T-helper 9 cell (primary cell): ENCODE results near the gene CHFR.
"Not testable (repeated sequence)": the region's sequence is repeated elsewhere in the genome, so short reads cannot be mapped to it uniquely, and the experiment has no call there.

Experiments used
- DNase-seq: peaks from one replicate; pipeline ENCODE4 v3.0.0-alpha.2; 2020

The CHFR gene

GRCh38 chr12:132874175-132874574 lies 13.2 kb downstream of the CHFR start:
- DNase-seq: no peak

- no peak for DNase-seq
Measured at GRCh38 chr12:132873724-132874123, 13.7 kb downstream of the CHFR start.

DNA sequence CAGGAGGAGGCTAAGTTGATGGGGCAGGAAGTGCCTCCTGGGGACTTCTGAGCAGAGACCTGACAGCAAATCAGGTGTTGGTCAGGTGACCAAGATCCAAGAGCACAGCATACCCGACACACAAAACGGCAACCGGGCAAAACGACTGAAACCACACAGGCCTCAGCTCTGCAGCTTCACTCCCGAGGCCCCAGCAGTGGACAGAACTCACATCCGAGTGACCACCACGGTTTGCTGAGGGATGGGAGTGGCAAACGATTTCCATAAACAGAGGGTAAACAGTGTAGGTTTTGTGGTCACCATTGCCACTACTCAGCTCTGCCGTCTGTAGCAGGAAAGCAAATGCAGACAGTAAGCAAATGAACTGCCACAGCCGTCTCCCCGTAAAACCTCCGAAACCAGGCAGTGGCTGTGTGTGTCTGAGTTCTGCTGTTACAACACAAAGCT lies 14.4 kb downstream of the CHFR start:
- DNase-seq: no peak

DNA sequence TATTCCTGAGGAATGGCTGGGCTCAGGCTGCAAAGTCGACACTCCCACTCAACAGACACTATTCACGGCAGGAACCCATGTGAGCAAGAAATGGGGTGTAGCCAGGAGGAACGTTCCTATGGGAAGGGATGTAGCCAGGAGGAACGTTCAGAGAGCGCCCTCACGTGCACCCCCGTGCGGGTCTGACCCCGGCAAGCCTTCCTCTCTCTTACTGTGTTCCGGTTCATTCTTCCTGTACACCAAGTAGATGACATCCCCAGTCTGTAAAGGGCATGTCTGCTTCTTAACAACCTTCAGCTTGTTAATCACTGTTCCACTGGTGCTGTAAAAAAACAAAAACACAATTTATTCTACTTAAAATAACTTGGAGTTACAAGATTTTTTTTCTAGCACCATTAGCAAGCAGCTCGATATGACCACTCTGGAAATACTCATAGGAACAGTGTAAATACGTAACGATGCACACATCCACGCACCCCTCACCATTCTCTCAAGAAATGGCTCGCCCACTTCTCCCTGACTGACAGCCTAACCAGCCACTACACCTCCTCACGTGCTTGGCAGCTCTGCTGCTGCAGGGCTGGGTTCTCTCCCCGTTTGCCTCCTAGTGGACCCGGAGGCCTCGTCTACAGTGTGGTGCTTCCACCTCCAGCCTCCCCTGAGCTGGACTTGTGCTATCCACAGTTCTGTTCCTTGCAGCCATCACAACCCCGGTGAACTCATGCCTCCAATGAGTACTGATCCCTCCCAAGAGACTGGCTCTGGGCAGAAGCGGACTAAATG lies 15.1 kb downstream of the CHFR start:
- no peak for DNase-seq

DNA sequence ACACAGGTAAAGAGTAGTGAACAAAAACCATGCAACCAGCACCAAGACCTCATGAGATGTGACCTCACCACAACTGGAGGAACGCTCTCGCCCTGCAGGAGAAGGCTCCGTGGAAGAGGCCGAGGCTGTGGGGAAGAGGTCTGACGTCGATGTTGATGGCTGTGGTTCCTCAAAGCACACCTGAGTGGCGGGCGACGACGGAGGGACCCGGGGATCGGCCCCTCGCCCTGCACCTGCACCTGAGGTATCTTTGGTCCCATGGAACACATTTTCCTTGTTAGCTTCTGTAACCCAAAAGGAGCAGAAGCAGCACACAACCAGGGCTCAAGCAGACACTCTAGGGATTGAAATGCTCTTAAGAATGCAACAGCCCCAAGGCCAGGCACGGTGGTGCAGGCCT lies 17.9 kb downstream of the CHFR start:
- DNase-seq: no peak

GRCh38 chr12:132866251-132866828 lies 21.1 kb downstream of the CHFR start:
- no peak for DNase-seq

GRCh38 chr12:132861558-132861957 lies 25.8 kb downstream of the CHFR start:
- no peak for DNase-seq

GRCh38 chr12:132858718-132859266 lies 28.6 kb downstream of the CHFR start:
- no peak for DNase-seq

DNA sequence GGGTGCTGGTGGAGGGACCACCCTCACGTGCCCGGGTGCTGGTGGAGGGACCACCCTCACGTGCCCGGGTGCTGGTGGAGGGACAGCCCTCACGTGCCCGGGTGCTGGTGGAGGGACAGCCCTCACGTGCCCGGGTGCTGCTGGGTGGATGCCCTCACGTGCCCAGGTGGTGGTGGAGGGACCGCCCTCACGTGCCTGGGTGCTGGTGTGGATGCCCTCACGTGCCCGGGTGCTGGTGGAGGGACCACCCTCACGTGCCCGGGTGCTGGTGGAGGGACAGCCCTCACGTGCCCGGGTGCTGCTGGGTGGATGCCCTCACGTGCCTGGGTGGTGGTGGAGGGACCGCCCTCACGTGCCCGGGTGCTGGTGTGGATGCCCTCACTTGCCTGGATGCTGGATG lies 30.4 kb downstream of the CHFR start:
- not testable (repeated sequence) for DNase-seq

DNA sequence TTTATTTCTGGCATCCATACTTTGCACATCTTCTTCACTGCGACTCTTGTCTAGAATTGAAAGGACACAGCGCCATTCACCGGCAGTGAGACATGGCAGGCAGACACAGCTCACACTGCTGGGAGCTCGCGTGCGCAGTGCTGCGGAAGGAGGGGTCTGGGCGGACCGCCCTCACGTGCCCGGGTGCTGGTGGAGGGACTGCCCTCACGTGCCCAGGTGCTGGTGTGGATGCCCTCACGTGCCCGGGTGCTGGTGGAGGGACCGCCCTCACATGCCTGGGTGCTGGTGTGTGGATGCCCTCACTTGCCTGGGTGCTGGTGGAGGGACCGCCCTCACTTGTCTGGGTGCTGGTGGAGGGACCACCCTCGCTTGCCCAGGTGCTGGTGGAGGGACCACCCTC lies 30.8 kb downstream of the CHFR start:
- DNase-seq: no peak

- DNase-seq: not testable (repeated sequence)
Measured at GRCh38 chr12:132855211-132855610, 32.2 kb downstream of the CHFR start.

DNA sequence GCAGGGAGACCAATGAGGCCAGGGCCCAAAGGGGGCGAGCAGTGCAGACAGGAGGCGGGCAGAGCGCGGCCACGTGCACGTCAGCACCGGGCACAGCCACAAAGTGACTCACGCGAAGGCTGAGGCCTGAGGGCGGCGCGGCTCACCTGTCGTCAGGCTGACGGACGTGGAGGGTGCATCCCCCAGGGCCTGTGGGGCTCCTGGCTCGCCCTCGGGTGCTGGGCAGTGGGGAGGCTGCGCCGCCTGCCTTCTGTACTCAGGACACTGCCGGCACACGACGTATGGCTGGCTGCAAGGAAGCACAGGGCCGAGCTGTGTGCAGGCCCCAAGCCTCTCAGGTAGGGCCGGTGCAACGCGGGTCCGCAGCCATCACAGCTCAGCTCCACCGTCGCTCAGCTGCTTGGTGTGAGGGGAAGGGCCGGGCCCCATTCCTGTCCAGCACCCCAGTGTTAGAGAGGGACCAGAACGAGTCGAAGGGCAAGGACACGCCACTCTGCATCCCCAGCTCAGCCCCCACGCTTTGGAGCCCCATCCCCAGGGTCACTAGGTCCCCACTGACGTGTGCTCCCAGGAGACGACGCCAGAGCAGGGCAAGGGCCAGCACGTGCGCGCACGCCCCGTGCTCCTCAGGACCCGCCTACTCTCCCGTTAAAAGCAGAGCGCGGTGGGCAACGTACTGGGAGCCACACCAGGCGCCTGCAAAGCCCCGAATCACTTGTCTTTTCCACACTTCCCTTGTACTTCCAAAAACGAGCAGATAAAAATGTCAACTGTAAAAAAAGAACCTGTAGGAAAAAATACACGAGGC lies 33.9 kb downstream of the CHFR start:
- DNase-seq: no peak

- DNase-seq: no peak
Measured at GRCh38 chr12:132852496-132852895, 34.9 kb downstream of the CHFR start.

- no peak for DNase-seq
Measured at GRCh38 chr12:132851465-132851864, 35.9 kb downstream of the CHFR start.

GRCh38 chr12:132850291-132850690 lies 37.1 kb downstream of the CHFR start:
- no peak for DNase-seq

DNA sequence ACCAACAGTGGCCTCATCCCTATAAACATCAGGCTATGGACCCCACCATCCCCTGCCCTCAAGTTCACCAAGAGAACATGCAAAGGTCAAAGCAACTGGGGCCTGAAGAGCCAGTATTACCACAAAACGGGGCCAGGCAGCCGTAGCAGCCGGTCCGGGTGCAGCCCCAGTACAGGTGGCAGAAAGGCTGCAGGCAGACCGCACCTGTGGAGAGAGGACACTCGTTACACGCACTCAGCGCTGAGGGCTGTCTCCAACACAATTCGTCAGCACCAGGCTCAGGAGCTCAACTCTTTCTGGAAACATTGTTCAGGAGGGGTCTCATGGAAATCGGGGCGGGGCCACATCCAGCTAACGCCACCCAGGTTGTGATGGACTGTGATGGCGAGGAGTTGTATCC lies 38.9 kb downstream of the CHFR start:
- DNase-seq: no peak

GRCh38 chr12:132847363-132848356 lies 39.7 kb downstream of the CHFR start:
- no peak for DNase-seq

GRCh38 chr12:132844681-132845080 lies 42.7 kb downstream of the CHFR start:
- DNase-seq: not testable (repeated sequence)

DNA sequence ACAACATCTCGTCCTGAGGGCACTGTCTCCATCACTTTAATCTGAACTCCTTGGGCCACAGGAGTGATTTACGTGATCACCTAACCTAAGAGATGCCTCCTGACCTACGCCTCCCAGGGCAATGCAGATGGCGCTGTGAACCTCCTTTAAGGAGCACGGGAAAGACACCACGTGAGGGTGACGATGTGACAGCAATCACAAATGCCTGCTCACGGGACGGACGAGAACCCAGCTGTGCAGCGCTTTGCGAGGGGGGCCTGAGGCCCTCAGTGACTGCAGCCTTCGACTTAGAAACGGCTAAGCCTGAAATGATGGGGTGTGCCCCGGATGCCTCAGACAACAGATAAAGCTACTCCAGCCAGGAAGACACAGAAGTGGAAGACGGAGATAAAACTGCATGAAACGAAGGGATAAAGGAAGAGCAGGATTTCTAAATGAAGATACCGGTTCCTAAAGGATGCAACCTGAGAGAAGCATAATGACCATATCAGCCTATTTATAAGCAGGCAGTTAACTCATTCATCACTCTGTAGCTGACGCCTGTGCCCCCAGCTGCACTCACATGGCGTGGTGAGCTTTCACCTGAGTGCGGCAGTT lies 44.9 kb downstream of the CHFR start:
- DNase-seq: no peak

DNA sequence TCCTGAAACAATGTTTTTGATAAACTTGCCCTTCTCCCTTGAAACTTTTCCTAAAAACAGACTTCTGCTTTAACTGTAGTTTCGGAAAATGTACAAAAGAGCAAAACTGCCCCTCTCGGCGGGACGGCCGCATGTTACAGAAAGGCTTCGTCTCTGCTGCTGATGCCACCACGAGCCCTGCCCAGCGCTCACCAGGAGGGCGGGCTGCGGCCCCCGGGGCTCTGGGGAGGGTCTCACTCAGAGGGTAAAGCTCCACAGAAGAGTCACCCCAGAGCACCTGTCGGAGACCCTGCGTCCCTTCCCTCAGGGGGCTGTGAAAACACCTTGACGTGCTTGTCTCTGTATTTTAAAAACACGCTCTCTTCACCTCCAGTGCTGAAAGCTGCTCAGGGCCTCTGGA lies 46.3 kb downstream of the CHFR start:
- DNase-seq: no peak

DNA sequence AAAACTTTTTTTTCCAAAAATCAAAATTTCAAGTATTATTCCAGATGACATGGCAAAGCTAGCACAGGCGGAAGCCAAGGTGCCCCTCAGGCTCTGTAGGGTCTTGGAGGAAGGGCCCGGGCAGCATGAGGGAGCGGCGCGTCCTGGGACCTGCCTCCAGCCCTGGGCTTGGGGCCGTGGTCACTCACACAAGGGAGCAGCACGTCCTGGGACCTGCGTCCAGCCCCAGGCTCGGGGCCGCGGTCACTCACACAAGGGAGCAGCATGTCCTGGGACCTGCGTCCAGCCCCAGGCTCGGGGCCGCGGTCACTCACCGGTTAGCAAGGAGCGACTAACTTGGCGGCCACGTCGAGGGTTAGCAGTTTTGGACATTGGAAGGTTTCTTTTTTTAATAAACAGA lies 46.9 kb downstream of the CHFR start:
- DNase-seq: no peak
